Transverse colon (tissue), 4 donors: Measurements from ENCODE around the gene C16orf92. TPM values are rescaled to one million over a fixed set of nuclear protein-coding genes. Genes with fewer than 3 reads are reported as not detected.
A peak's percentile ranks its signal among the peaks of the same experiment; 100 is the strongest.
"Not testable (repeated sequence)": the region's sequence is repeated elsewhere in the genome, so short reads cannot be mapped to it uniquely, and the experiment has no call there.

Experiments
- DNase-seq: peaks from one replicate; pipeline ENCODE4 v3.0.0-alpha.2; 2019
- H3K27ac ChIP-seq, 4 donors: fragments of 200-600 bp; sonication (generic); 2 replicates each; pipeline ENCODE4 v1.5.1; 2016 to 2018; ENCODE audit warnings: inconsistent platforms in 4 of 4
- H3K27me3 ChIP-seq: fragments of 200-600 bp; sonication (generic); 2 replicates; pipeline ENCODE4 v1.5.1; 2017; ENCODE audit warnings: inconsistent platforms
- H3K36me3 ChIP-seq, 4 donors: fragments of 200-600 bp; sonication (generic); 2 replicates each; pipeline ENCODE4 v1.5.1; 2017 to 2019; ENCODE audit warnings: inconsistent platforms in 4 of 4
- H3K4me1 ChIP-seq, 4 donors: fragments of 200-600 bp; sonication (generic); 2 replicates each; pipeline ENCODE4 v1.5.1; 2017 to 2020; ENCODE audit warnings: inconsistent platforms in 4 of 4
- H3K4me3 ChIP-seq, 4 donors: fragments of 200-600 bp; sonication (generic); 1 replicate in 1 of 4; 2 replicates in 3 of 4; pipeline versions ENCODE4 v1.5.1 to v1.6.1; 2017 to 2019; ENCODE audit warnings: inconsistent platforms in 4 of 4
- H3K9me3 ChIP-seq, 2 donors: fragments of 200-600 bp; sonication (generic); 2 replicates each; pipeline ENCODE4 v1.5.1; 2017 to 2019; ENCODE audit warnings: inconsistent platforms in 2 of 2
- EP300 ChIP-seq: sonication (generic); formaldehyde crosslinking; IDR thresholded peaks from one replicate; pipeline ENCODE4 v1.6.1; 2017; ENCODE audit warnings: antibody characterized with exemption, low read depth
- POLR2A ChIP-seq: fragments of 450-650 bp; IDR thresholded peaks from one replicate; pipeline ENCODE4 v1.6.1; 2016; ENCODE audit warnings: antibody characterized with exemption, mild to moderate bottlenecking, moderate library complexity
- POLR2AphosphoS5 ChIP-seq, 3 donors: sonication (generic); formaldehyde crosslinking; IDR thresholded peaks; one replicate each; pipeline ENCODE4 v1.6.1; 2016; ENCODE audit warnings: antibody characterized with exemption in 3 of 3
- WGBS, 2 donors: methylation state at CpG; one replicate each; pipeline ENCODE4 v1.1.5; 2018; ENCODE audit warnings: low coverage in 1 of 2; 5-methylcytosine and 5-hydroxymethylcytosine counted together
- in situ Hi-C, 4 donors: fragments of 200-750 bp; cut with MboI; loops; one replicate each; pipeline versions ENCODE4 v1.15.0 to v1.15.1; 2017; ENCODE audit warnings: low sequenced_read_pairs in 3 of 4, low pct_ligation_motif_present in 1 of 4, low pct_unique_long_range_greater_than_20kb in 1 of 4
- intact Hi-C: fragments of 100-400 bp; cut with DNase I; formaldehyde crosslinking; loops from one replicate; pipeline ENCODE4 v1.15.1; 2023; ENCODE audit warnings: low total_unique reads
- total RNA-seq, 4 donors: library from RNA; depleted of rRNA; stranded (reverse); fragments of >200 nt; gene quantifications; one replicate each; pipeline ENCODE4 v1.1.0, GENCODE V29; 2016
- TF ChIP-seq, protein P1 (sequence below), 5 experiments: fragments of 200-600 bp in 3 of 5; fragments of 450-650 bp in 2 of 5; sonication (generic) in 3 of 5; IDR thresholded peaks; 1 replicate in 2 of 5; 2 replicates in 3 of 5; pipeline ENCODE4 v1.5.1; 2016 to 2017; ENCODE audit warnings: antibody characterized with exemption in 5 of 5, inconsistent platforms in 3 of 5, mild to moderate bottlenecking in 2 of 5, moderate library complexity in 1 of 5

C16orf92 gene
- total RNA-seq, 4 donors from 2014 or later, result not detected

DNA sequence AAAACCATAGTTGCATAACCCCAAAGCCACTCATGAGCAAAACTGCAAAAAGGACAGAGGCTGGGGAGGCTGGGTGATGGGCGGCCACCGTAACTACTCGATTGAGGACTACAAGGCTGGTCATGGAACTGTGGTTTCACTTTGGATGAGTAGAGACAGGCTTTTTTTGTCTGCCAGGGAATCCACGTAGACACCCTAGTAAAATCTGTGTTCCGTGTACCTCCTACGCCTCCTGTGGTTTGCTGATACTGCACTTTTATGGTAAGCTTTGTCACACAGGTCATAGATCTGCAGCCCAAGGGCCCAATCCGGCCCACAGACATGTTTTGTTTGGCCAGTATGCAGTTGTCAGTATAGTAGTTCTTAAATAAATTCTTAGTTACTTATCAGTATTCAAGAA is 10.3 kb downstream of the C16orf92 start:
- H3K4me3 ChIP-seq, result no peak overlapping the region
- peaks cover 0 to 9% (median 4%) of the 10 kb centered on the region in 4 donors for H3K4me1 ChIP-seq
- no peaks in the 10 kb centered on the region for H3K36me3 ChIP-seq
- peaks cover 80% of the 10 kb centered on the region for H3K27me3 ChIP-seq
- no peaks in the 10 kb centered on the region for H3K9me3 ChIP-seq
- in situ Hi-C loops (loop anchor here in 1 of 4 donors (25.0 kb wide), 1 partner anchor 146 kb away; the partner anchor contains the start of gene SEZ6L2), intact Hi-C loops (no loop called here)
- 53 to 57% methylated on average over 7 of the region's 7 CpGs for WGBS, 2 donors
- TF ChIP-seq, protein P1, sequence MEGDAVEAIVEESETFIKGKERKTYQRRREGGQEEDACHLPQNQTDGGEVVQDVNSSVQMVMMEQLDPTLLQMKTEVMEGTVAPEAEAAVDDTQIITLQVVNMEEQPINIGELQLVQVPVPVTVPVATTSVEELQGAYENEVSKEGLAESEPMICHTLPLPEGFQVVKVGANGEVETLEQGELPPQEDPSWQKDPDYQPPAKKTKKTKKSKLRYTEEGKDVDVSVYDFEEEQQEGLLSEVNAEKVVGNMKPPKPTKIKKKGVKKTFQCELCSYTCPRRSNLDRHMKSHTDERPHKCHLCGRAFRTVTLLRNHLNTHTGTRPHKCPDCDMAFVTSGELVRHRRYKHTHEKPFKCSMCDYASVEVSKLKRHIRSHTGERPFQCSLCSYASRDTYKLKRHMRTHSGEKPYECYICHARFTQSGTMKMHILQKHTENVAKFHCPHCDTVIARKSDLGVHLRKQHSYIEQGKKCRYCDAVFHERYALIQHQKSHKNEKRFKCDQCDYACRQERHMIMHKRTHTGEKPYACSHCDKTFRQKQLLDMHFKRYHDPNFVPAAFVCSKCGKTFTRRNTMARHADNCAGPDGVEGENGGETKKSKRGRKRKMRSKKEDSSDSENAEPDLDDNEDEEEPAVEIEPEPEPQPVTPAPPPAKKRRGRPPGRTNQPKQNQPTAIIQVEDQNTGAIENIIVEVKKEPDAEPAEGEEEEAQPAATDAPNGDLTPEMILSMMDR (IDR thresholded peaks at IDR 0.05), result no peak
- TF ChIP-seq POLR2A (no peak), EP300 (no peak), POLR2AphosphoS5 (IDR thresholded peaks at IDR 0.05) (no peak)
- DNase-seq, result no peak
- H3K27ac ChIP-seq, result no peak overlapping the region

DNA sequence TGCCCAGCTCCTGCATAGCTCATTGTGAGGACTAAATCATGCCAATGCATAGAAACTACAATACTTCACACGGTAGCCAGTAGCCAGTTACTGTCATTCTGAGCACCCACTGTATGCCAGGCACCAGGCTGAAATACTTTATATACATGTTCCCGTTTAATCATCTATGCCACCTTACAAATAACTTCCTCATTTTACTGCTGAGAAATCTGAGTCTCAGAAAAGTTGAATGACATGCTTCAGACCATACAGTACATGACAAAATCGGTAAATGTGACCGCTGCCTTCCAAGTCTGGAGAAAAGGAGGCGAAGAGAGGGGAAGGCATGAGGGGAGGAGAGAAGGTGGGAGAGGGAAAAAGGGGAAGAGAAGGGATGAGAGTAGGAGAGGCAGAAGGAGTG is 17.2 kb downstream of the C16orf92 start:
- H3K27ac ChIP-seq, result no peak overlapping the region
- intact Hi-C loops (no loop called here), in situ Hi-C loops (loop anchor here in 1 of 4 donors (25.0 kb wide), 1 partner anchor 153 kb away; the partner anchor contains the start of gene SEZ6L2)
- H3K9me3 ChIP-seq, result no peaks in the 10 kb centered on the region
- H3K27me3 ChIP-seq, result peaks cover 45% of the 10 kb centered on the region
- no peak for TF ChIP-seq POLR2A
- no peak for TF ChIP-seq EP300
- no peak for TF ChIP-seq POLR2AphosphoS5 (IDR thresholded peaks at IDR 0.05)
- no peaks in the 10 kb centered on the region for H3K4me1 ChIP-seq
- DNase-seq, result no peak
- no peak overlapping the region for H3K4me3 ChIP-seq
- WGBS, 2 donors, result 55 to 77% methylated on average over 3 to 5 of the region's 5 CpGs
- H3K36me3 ChIP-seq, result no peaks in the 10 kb centered on the region

DNA sequence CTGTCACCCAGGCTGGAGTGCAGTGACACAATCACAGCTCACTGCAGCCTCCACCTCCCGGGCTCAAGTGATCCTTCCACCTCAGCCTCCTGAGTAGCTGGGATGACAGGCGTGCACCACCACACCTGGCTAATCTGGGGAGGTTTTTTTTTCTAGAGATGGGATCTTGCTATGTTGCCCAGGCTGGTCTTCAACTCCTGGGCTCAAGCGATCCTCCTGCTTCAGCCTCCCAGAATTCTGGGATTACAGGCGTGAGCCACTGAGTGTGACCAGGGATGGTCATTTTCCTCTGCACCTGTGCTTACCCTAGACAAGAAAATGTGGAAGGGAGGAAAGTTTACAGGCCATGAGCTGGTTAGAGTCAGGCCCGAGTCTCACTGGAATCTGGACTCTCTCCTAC is 17.7 kb downstream of the C16orf92 start:
- peaks cover 40% of the 10 kb centered on the region for H3K27me3 ChIP-seq
- H3K36me3 ChIP-seq, DNase-seq, H3K9me3 ChIP-seq, intact Hi-C loops, H3K27ac ChIP-seq, H3K4me1 ChIP-seq, H3K4me3 ChIP-seq: not testable (repeated sequence)
- in situ Hi-C loops, result loop anchor here in 1 of 4 donors (25.0 kb wide), 1 partner anchor 153 kb away; the partner anchor contains the start of gene SEZ6L2
- 29 to 87% methylated on average over 1 to 5 of the region's 5 CpGs for WGBS, 2 donors

DNA sequence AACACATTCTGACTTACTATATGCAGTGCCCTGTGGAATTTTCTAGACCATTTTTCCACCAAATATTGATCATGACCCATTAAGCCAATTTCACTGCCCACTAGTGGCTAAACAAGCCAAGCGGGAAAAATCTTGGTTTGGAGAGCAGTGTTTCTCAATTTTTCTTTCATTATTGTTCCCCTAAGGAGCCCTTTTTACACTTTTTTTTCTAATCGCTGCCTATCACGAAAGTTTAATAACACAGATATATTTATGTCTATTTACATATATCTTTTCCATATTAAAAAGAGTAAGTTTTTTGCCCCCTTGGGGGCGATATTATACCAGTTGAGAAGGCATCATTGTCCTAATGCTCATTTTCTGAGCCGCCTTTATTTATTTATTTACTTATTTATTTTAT is 18.8 kb downstream of the C16orf92 start:
- WGBS, 2 donors, result 14 to 19% methylated on average over 4 to 5 of the region's 5 CpGs

DNA sequence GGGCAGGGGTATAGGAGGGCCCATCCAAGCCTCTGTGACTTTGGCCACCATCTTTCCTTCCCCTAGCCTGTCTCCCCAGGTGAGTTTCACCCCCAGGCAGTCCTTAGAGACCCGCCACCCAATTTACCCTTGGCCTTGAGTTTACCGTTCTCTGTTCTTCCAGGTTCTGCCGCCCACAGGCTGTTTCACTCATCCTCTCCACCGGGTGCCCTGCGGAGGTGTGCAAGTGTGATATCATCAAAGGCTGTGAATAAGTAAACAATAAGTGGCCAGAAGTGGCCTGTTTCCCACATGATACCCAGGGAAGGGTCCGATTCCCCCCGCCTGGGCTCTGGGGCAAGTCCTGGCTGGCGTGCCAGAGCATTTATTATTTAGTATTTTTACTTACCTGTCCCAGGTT is 23.2 kb downstream of the C16orf92 start:
- no peak for DNase-seq
- Histone ChIP-seq H3K27me3 (peaks cover 21% of the 10 kb centered on the region), H3K9me3 (no peaks in the 10 kb centered on the region), H3K36me3 (no peaks in the 10 kb centered on the region), H3K27ac (no peak overlapping the region), H3K4me1 (no peaks in the 10 kb centered on the region), H3K4me3 (no peak overlapping the region)
- intact Hi-C loops (no loop called here), in situ Hi-C loops (loop anchor here in 1 of 4 donors (25.0 kb wide), 1 partner anchor 159 kb away; the partner anchor contains the start of gene SEZ6L2)
- TF ChIP-seq POLR2AphosphoS5 (IDR thresholded peaks at IDR 0.05) (no peak), POLR2A (no peak), EP300 (no peak)
- TF ChIP-seq, protein P1 (IDR thresholded peaks at IDR 0.05), result no peak
- 60 to 78% methylated on average over 1 to 8 of the region's 8 CpGs for WGBS, 2 donors

More for the DNA sequence above, 18.8 kb downstream of the C16orf92 start:
- H3K27me3 ChIP-seq, result peaks cover 34% of the 10 kb centered on the region
- in situ Hi-C loops, result loop anchor here in 1 of 4 donors (25.0 kb wide), 1 partner anchor 155 kb away; the partner anchor contains the start of gene SEZ6L2
- H3K27ac ChIP-seq, result no peak overlapping the region
- H3K36me3 ChIP-seq, result no peaks in the 10 kb centered on the region
- H3K4me3 ChIP-seq, result no peak overlapping the region
- no peak for TF ChIP-seq EP300
- TF ChIP-seq, protein P1 (IDR thresholded peaks at IDR 0.05), result peak in 3 of 5 experiments; percentile 31 to 48 (median 36)
- no peak for DNase-seq
- no peaks in the 10 kb centered on the region for H3K9me3 ChIP-seq
- intact Hi-C loops, result no loop called here
- no peaks in the 10 kb centered on the region for H3K4me1 ChIP-seq
